ENCODE results near the gene MYMX. TPM values are rescaled to one million over a fixed set of nuclear protein-coding genes. Genes with fewer than 3 reads are reported as not detected.
A peak's percentile ranks its signal among the peaks of the same experiment; 100 is the strongest.

The MYMX gene
- total and polyA plus RNA-seq, 2 of the 13 experiments (the other 11 are each of a cell fraction or from before 2014, with no cell fraction given) = not detected

- peak; percentile 31; the same call in 1 of the 2 replicates for TF ChIP-seq PPARG (CRISPR knock-in tag; conservative IDR thresholded peaks at IDR 0.05)
- no peak for TF ChIP-seq HMG20A (CRISPR knock-in tag; IDR thresholded peaks at IDR 0.05; ENCODE audit: borderline replicate concordance)
- TF ChIP-seq THRA (CRISPR knock-in tag; IDR thresholded peaks at IDR 0.05; ENCODE audit: borderline replicate concordance) = no peak
- TF ChIP-seq SP2 (CRISPR knock-in tag; IDR thresholded peaks at IDR 0.05) = no peak
- no peak for TF ChIP-seq PITX1 (CRISPR knock-in tag; IDR thresholded peaks at IDR 0.05)
- TF ChIP-seq HNF4A (CRISPR knock-in tag; IDR thresholded peaks at IDR 0.05) = peak; percentile 47
- TF ChIP-seq ZNF562 (CRISPR knock-in tag; IDR thresholded peaks at IDR 0.05; ENCODE audit: borderline replicate concordance) = no peak
- no peak for TF ChIP-seq ZNF557 (CRISPR knock-in tag; IDR thresholded peaks at IDR 0.05)
- TF ChIP-seq SP1 (IDR thresholded peaks at IDR 0.05) = no peak
- no peak for TF ChIP-seq SP1 (CRISPR knock-in tag; IDR thresholded peaks at IDR 0.05)
- peak; percentile 52; the same call in 1 of the 2 replicates for TF ChIP-seq KMT2B (CRISPR knock-in tag; IDR thresholded peaks at IDR 0.05)
- no peak for TF ChIP-seq ZNF564 (CRISPR knock-in tag; IDR thresholded peaks at IDR 0.05)
- TF ChIP-seq GTF3A (CRISPR knock-in tag; conservative IDR thresholded peaks at IDR 0.05) = no peak
- no peak for TF ChIP-seq MBNL3 (CRISPR knock-in tag; conservative IDR thresholded peaks at IDR 0.05)
- TF ChIP-seq, protein P1, sequence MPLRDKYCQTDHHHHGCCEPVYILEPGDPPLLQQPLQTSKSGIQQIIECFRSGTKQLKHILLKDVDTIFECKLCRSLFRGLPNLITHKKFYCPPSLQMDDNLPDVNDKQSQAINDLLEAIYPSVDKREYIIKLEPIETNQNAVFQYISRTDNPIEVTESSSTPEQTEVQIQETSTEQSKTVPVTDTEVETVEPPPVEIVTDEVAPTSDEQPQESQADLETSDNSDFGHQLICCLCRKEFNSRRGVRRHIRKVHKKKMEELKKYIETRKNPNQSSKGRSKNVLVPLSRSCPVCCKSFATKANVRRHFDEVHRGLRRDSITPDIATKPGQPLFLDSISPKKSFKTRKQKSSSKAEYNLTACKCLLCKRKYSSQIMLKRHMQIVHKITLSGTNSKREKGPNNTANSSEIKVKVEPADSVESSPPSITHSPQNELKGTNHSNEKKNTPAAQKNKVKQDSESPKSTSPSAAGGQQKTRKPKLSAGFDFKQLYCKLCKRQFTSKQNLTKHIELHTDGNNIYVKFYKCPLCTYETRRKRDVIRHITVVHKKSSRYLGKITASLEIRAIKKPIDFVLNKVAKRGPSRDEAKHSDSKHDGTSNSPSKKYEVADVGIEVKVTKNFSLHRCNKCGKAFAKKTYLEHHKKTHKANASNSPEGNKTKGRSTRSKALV (CRISPR knock-in tag; IDR thresholded peaks at IDR 0.05) = no peak
- TF ChIP-seq KAT8 (CRISPR knock-in tag; IDR thresholded peaks at IDR 0.05) = peak; percentile 54; the same call in 1 of the 2 replicates
- TF ChIP-seq SNAPC4 (CRISPR knock-in tag; IDR thresholded peaks at IDR 0.05) = no peak
- TF ChIP-seq ZNF33A (CRISPR knock-in tag; IDR thresholded peaks at IDR 0.05; ENCODE audit: borderline replicate concordance) = no peak
- no peak for TF ChIP-seq SRY (CRISPR knock-in tag; IDR thresholded peaks at IDR 0.05)
- TF ChIP-seq ZKSCAN8 (CRISPR knock-in tag; IDR thresholded peaks at IDR 0.05; ENCODE audit: borderline replicate concordance) = no peak
- TF ChIP-seq ZFY (CRISPR knock-in tag; IDR thresholded peaks at IDR 0.05) = peak; percentile 41; the same call in 1 of the 2 replicates
- 0 out of 2 replicates have a peak, but pooled peaks have one; percentile 21 for TF ChIP-seq NFYB (CRISPR knock-in tag; IDR thresholded peaks at IDR 0.05)
- TF ChIP-seq ZFP1 (CRISPR knock-in tag; IDR thresholded peaks at IDR 0.05) = no peak
- TF ChIP-seq ZNF841 (CRISPR knock-in tag; IDR thresholded peaks at IDR 0.05; ENCODE audit: borderline replicate concordance) = no peak
- 0 out of 2 replicates have a peak, but pooled peaks have one; percentile 35 for TF ChIP-seq NFKB2 (CRISPR knock-in tag; IDR thresholded peaks at IDR 0.05; ENCODE audit: borderline replicate concordance)
- peak; percentile 4 for TF ChIP-seq TEAD3 (CRISPR knock-in tag; optimal IDR thresholded peaks at IDR 0.05; ENCODE audit: borderline replicate concordance)
Measured at GRCh38 chr6:44192428-44193041, 24.2 kb upstream of the MYMX start (continued).
